Coronary artery (tissue), 2 donors: Measurements from ENCODE around the gene EPS8.
"Not testable (repeated sequence)": the region's sequence is repeated elsewhere in the genome, so short reads cannot be mapped to it uniquely, and the experiment has no call there.

Experiments
- DNase-seq: peaks from one replicate; pipeline ENCODE4 v3.0.0-alpha.2; 2017; ENCODE audit warnings: low spot score
- H3K27ac ChIP-seq, 2 donors: fragments of 200-600 bp; sonication (generic); one replicate each; pipeline ENCODE4 v1.5.1; 2016 to 2019
- H3K4me3 ChIP-seq: fragments of 200-600 bp; sonication (generic); 2 replicates; pipeline ENCODE4 v1.5.1; 2016; ENCODE audit warnings: mild to moderate bottlenecking, moderate library complexity
- TF ChIP-seq, protein P1 (sequence below): fragments of 200-600 bp; sonication (generic); IDR thresholded peaks from one replicate; pipeline ENCODE4 v1.5.1; 2019; ENCODE audit warnings: antibody characterized with exemption

Gene EPS8

DNA sequence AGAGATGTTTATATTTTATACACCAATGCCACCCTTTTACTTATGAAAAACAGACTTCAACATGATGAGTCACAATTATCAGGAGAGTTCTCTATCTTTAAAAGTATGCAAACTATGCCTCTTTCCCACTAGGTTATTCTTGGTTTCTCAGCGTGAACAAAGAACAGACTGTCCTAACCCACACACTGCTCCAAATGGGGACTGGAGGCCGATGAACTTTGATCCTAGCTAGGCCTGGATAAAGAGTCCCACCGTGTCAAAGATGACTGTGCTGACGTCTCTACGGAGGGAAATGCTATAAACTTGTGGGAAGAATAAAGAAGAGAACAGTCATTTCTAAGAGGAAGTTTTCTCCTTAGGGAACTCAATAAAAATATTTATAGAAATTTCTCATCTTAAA is 160.1 kb downstream of the EPS8 start:
- DNase-seq = peak; percentile 94
- Histone ChIP-seq H3K4me3 (no peak overlapping the region), H3K27ac (peak overlapping the region; percentile 79 to 92)
- TF ChIP-seq, protein P1, sequence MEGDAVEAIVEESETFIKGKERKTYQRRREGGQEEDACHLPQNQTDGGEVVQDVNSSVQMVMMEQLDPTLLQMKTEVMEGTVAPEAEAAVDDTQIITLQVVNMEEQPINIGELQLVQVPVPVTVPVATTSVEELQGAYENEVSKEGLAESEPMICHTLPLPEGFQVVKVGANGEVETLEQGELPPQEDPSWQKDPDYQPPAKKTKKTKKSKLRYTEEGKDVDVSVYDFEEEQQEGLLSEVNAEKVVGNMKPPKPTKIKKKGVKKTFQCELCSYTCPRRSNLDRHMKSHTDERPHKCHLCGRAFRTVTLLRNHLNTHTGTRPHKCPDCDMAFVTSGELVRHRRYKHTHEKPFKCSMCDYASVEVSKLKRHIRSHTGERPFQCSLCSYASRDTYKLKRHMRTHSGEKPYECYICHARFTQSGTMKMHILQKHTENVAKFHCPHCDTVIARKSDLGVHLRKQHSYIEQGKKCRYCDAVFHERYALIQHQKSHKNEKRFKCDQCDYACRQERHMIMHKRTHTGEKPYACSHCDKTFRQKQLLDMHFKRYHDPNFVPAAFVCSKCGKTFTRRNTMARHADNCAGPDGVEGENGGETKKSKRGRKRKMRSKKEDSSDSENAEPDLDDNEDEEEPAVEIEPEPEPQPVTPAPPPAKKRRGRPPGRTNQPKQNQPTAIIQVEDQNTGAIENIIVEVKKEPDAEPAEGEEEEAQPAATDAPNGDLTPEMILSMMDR = no peak

DNA sequence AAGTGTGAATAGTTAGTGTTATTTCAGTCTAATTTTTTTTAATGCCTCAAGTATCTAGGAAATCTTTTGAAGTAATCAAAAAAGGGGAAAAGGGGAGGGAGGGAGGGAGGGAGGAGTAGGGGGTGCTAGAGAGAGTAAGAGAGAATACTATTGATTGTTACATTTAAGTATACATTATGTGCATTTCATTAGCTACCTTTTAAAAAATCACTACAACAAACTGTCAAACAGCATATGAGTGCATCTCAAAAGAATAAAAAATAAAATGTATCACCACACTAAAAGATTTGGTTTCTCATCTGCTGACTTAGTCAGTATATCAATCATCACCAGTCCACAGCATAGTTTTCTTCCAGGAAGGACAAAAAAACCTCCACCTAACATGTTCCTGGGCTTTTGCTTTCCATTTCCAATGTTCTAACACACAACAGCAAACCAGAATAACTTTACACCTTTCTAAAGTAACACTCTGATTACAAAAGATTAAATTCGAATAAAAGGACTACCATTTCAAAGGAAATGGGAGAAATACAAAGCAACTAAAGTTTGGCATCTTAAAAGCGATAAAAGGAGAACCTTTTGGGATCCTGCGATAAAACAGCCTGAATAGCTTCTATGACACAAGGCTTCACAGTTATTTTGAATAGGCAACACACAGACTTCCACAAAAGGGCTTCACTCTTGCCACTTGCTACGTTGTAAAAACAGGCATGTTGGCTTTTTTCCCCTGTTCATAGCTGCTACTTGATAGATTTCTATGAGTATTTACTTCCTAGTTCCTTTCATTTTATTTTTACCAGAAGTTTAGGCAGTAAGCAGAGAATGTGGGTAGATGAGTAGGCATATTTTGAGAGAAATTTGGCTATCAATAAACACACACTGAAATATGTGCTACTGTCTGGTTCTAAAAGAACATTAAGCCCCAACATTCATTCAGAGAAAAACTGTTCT is 160.9 kb downstream of the EPS8 start:
- Histone ChIP-seq H3K27ac (peak overlapping the region; percentile 79 to 92), H3K4me3 (peak overlapping the region; percentile 32)
- DNase-seq = no peak
- TF ChIP-seq, protein P1 = no peak

DNA sequence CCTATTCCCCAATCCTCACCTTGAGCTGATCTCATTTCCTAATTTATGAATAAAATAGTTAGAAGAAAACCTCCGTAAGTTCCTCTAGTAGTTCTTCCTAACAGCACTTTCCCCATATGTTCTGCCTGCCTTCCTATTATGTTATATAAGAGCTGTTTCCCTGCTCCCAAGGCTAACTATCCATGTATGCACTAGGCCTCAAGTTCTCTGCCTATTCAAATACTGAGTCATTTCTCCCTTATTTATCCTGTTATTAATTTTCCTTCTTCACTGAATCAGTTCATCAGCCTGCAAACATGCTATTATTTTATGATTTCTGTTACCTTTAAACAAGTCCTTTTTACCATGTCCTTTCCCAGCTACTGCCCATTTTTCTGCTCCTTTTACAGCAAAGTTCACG is 164.1 kb downstream of the EPS8 start:
- DNase-seq = no peak
- H3K4me3 ChIP-seq = no peak overlapping the region
- H3K27ac ChIP-seq = peak overlapping the region; percentile 45 to 92
- TF ChIP-seq, protein P1 = no peak

DNA sequence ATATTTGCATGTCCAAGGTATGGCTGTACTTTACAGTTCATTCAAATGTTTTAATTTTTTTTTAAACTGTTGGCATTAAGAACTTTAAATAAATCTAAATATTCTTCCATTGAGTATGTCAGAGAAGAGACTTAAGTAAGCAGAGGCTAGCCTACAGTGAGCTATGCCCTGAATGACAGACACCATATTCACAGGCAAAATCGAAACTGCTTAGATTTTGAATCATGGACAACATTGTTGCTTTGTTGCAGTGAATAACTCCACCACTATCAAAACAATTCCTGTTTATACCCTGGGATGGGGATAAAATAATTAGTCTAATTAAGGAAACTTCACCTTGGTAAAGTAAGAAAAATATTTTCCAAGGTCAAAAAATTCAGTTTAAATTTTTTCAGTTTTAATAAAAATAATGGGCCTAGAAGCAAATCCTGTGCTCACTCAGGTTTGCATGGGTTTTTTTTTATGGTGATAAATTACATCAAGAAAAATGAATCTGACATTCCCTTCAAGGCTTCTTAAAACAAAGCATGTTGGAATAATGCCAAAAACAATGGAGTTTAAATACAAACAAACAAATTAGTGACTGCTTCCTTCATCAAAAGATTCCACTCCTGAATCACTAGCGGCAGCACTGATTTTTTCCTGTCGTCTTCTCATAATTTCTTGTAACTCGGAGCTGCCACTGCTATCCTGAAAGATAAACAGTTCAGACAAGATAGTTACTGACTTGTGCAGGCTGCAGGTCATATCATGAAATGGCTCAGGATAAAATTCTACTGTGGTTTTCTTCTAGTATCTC is 168.2 kb downstream of the EPS8 start:
- H3K27ac ChIP-seq = no peak overlapping the region
- H3K4me3 ChIP-seq = no peak overlapping the region
- no peak for DNase-seq
- TF ChIP-seq, protein P1 = no peak

DNA sequence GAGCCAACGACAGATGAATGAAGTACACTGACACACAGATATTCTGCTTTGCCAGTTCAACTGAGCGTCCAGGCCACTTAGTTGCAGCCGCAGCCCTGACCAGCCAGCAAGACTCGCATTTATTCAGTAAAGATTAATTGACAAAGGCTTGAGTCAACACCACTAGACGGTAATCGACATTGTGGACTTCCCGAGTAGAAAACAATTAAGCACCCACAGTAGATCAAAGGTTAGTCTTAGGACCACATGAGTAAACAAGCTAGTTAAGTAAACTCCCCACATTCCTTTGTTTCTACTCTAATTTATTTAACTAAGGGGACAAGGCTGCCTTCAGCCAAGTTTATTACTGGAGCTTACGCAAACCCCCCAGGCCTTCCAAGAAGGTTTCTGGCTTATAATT is 172.7 kb downstream of the EPS8 start:
- DNase-seq, H3K4me3 ChIP-seq, H3K27ac ChIP-seq: not testable (repeated sequence)

DNA sequence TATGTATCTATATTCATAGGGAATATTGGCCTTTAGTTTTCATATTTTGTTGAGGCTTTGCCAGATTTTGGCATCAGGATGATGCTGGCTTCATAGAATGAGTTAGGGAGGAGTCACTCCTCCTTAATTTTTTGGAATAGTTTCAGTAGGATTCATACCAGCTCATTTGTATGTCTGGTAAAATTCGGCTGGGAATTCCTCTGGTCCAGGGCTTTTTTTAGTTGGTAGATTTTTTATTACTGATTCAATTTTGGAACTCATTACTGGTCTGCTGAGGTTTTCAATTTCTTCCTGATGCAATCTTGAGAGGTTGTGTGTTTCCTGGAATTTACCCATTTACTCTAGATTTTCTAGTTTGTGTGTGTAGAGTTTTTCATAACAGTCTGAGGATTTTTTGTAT is 175.2 kb downstream of the EPS8 start:
- TF ChIP-seq, protein P1 = no peak
- DNase-seq = no peak
- no peak overlapping the region for H3K27ac ChIP-seq
- no peak overlapping the region for H3K4me3 ChIP-seq

DNA sequence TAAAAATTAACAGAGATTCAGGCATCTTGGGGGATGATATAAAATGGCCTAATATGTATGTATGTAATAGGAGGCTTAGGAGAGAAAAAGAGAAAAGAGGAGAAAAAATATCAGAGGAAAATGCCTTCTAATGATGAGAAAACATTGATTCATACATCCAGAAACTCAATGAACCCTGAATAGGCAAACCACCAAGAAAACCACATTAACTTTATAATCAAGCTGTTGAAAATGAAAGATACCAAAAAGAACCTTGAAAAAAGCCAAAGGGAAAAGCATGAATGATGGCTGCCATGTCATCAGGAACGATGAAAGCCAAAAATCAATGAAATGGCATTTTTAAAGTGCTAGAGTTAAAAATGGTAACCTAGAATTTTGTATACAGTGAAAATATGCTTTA is 180.2 kb downstream of the EPS8 start:
- Histone ChIP-seq H3K27ac (no peak overlapping the region), H3K4me3 (no peak overlapping the region)
- TF ChIP-seq, protein P1 = no peak
- no peak for DNase-seq
